Measurements from ENCODE around the gene AP3S2.

DNA sequence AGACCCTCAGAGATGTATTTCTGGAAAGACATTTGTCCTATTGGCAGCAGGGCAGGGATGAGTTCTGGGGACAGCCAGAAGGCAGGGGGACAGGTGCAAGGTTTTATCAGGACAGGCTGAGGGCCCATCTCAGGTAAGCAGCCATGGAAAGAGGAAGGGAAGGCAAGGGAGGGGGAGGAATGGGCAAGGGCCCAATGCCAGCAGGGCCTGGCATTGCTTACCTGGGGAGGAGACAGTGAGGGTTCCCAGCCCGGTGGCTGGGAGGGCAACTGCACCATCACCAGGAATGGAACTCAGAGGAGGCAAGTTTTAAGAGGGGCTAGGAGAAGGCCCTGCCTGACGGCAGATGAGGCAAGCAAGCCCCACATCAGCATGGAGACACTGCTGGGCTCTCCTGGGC, 15.8 kb upstream of the AP3S2 start:
- TF ChIP-seq CTCF (IDR thresholded peaks at IDR 0.05) (no peak), ATF3 (CRISPR knock-in tag; conservative IDR thresholded peaks at IDR 0.05) (no peak), ZNF532 (CRISPR knock-in tag; IDR thresholded peaks at IDR 0.05; ENCODE audit: borderline replicate concordance) (no peak), ZNF263 (CRISPR knock-in tag; IDR thresholded peaks at IDR 0.05; ENCODE audit: low read depth) (no peak), ESRRA (CRISPR knock-in tag; IDR thresholded peaks at IDR 0.05; ENCODE audit: borderline replicate concordance) (no peak)
- TF ChIP-seq, protein P1, sequence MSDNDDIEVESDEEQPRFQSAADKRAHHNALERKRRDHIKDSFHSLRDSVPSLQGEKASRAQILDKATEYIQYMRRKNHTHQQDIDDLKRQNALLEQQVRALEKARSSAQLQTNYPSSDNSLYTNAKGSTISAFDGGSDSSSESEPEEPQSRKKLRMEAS (CRISPR knock-in tag; IDR thresholded peaks at IDR 0.05), result no peak
